Neural cell (in vitro differentiated cells): ENCODE measurements around the gene ANXA1. TPM values are rescaled to one million over a fixed set of nuclear protein-coding genes. Genes with fewer than 3 reads are reported as not detected.

Source experiments
- H2AFZ ChIP-seq: fragments of 200-600, 300-800 bp; sonication (generic), shearing (Covaris generic); 2 replicates; pipeline ENCODE4 v1.6.0; 2014; ENCODE audit warnings: low read depth, mild to moderate bottlenecking, antibody characterized with exemption, low read length, moderate library complexity
- H3F3A ChIP-seq: fragments of 200-600 bp; shearing (Covaris generic); 2 replicates; pipeline ENCODE4 v1.6.1; 2016; ENCODE audit warnings: mild to moderate bottlenecking, moderate library complexity, mixed read lengths, antibody characterized with exemption, low read length; ENCODE audit not compliant: insufficient read depth, poor library complexity, severe bottlenecking
- H3K27ac ChIP-seq: fragments of 200-600, 300-800 bp; sonication (generic), shearing (Covaris generic); 2 replicates; pipeline ENCODE4 v1.5.1; 2014; ENCODE audit warnings: mild to moderate bottlenecking, low read length, moderate library complexity
- H3K27me3 ChIP-seq: fragments of 300-800, 200-600 bp; sonication (generic), shearing (Covaris generic); 2 replicates; pipeline ENCODE4 v1.6.0; 2014; ENCODE audit warnings: mild to moderate bottlenecking, low read depth, low read length, moderate library complexity; ENCODE audit not compliant: insufficient read depth
- H3K36me3 ChIP-seq: fragments of 300-800, 200-600 bp; sonication (generic), shearing (Covaris generic); 2 replicates; pipeline ENCODE4 v1.5.1; 2014; ENCODE audit warnings: mild to moderate bottlenecking, antibody characterized with exemption, low read length, moderate library complexity; ENCODE audit not compliant: insufficient read depth
- H3K4me2 ChIP-seq: fragments of 300-800, 200-600 bp; sonication (generic), shearing (Covaris generic); 2 replicates; pipeline ENCODE4 v1.6.0; 2014; ENCODE audit warnings: mild to moderate bottlenecking, low read length
- H3K4me3 ChIP-seq: fragments of 300-800, 200-600 bp; sonication (generic), shearing (Covaris generic); 2 replicates; pipeline ENCODE4 v1.5.1; 2014; ENCODE audit warnings: mild to moderate bottlenecking, low read length, moderate library complexity
- H3K79me2 ChIP-seq: fragments of 200-600 bp; shearing (Covaris generic); replicated peaks from 2 replicates; pipeline ENCODE4 v1.6.0; 2014; ENCODE audit warnings: mild to moderate bottlenecking, low read length, moderate library complexity; ENCODE audit not compliant: insufficient read depth
- H3K9ac ChIP-seq: fragments of 300-800, 200-600 bp; sonication (generic), shearing (Covaris generic); 2 replicates; pipeline ENCODE4 v1.6.1; 2016; ENCODE audit warnings: mild to moderate bottlenecking, low read length, mixed read lengths
- H3K9me2 ChIP-seq: fragments of 200-600 bp; shearing (Covaris generic); 2 replicates; pipeline ENCODE4 v1.6.1; 2016; ENCODE audit warnings: mild to moderate bottlenecking, low read length, mixed read lengths; ENCODE audit not compliant: insufficient read depth
- H3K9me3 ChIP-seq: fragments of 200-600, 300-800 bp; sonication (generic), shearing (Covaris generic); 2 replicates; pipeline ENCODE4 v1.6.1; 2016; ENCODE audit warnings: mild to moderate bottlenecking, mixed run types, low read length, moderate library complexity, mixed read lengths
- H4K20me1 ChIP-seq: fragments of 200-600 bp; shearing (Covaris generic); 2 replicates; pipeline ENCODE4 v1.6.1; 2016; ENCODE audit warnings: mild to moderate bottlenecking, mixed run types; ENCODE audit not compliant: insufficient read depth
- CTCF ChIP-seq: fragments of 450-650 bp; IDR thresholded peaks from 2 replicates; pipeline ENCODE4 v1.5.1; 2014; ENCODE audit warnings: antibody characterized with exemption, mild to moderate bottlenecking, moderate library complexity; ENCODE audit not compliant: poor library complexity, severe bottlenecking
- EP300 ChIP-seq: fragments of 450-650 bp; conservative IDR thresholded peaks from 2 replicates; pipeline ENCODE4 v1.6.1; 2014; ENCODE audit warnings: antibody characterized with exemption, mild to moderate bottlenecking, moderate library complexity; ENCODE audit not compliant: poor library complexity, severe bottlenecking
- EZH2 ChIP-seq: fragments of 200-600, 300-800 bp; shearing (Covaris generic), sonication (generic); IDR thresholded peaks from 2 replicates; pipeline ENCODE4 v1.6.1; 2014; ENCODE audit warnings: antibody characterized with exemption, low read length, borderline replicate concordance, mild to moderate bottlenecking; ENCODE audit not compliant: insufficient read depth, poor library complexity, severe bottlenecking
- MXI1 ChIP-seq: fragments of 450-650 bp; conservative IDR thresholded peaks from 2 replicates; pipeline ENCODE4 v1.6.1; 2014; ENCODE audit warnings: antibody characterized with exemption, mild to moderate bottlenecking; ENCODE audit not compliant: poor library complexity, severe bottlenecking
- POLR2AphosphoS5 ChIP-seq: IDR thresholded peaks from 2 replicates; pipeline ENCODE4 v1.6.1; 2012
- RAD21 ChIP-seq: fragments of 450-650 bp; conservative IDR thresholded peaks from 2 replicates; pipeline ENCODE4 v1.6.1; 2014; ENCODE audit warnings: antibody characterized with exemption, mild to moderate bottlenecking, moderate library complexity
- REST ChIP-seq: IDR thresholded peaks from 2 replicates; pipeline ENCODE4 v1.6.1; 2012; ENCODE audit warnings: borderline replicate concordance
- SMC3 ChIP-seq: fragments of 450-650 bp; conservative IDR thresholded peaks from 2 replicates; pipeline ENCODE4 v1.6.1; 2014; ENCODE audit warnings: antibody characterized with exemption, mild to moderate bottlenecking, moderate library complexity; ENCODE audit not compliant: poor library complexity
- TAF1 ChIP-seq: IDR thresholded peaks from 2 replicates; pipeline ENCODE4 v1.6.1; 2012; ENCODE audit warnings: low read depth
- polyA plus RNA-seq: library from polyadenylated mRNA; depleted of rRNA; stranded (reverse); fragments of >200 nt; gene quantifications from 2 replicates; pipeline ENCODE4 v1.2.3, GENCODE V29; 2014

Gene ANXA1
- polyA plus RNA-seq, 1 donor from 2014 or later, result 5.8 TPM

- TF ChIP-seq EZH2 (no peak), RAD21 (no peak)
Observed at GRCh38 chr9:73179589-73179988, 27.9 kb downstream of the ANXA1 start (continued).

- no peak overlapping the region for H3K27ac ChIP-seq
- no peaks in the 10 kb centered on the region for H3K79me2 ChIP-seq
- H3K4me2 ChIP-seq, result no peak overlapping the region
- no peaks in the 10 kb centered on the region for H3K27me3 ChIP-seq
- H2AFZ ChIP-seq, result no peak overlapping the region
- H4K20me1 ChIP-seq, result no peaks in the 10 kb centered on the region
- no peak for TF ChIP-seq MXI1
- TF ChIP-seq RAD21, result no peak
- TF ChIP-seq REST, result no peak
- no peak for TF ChIP-seq CTCF
- no peak for TF ChIP-seq SMC3
- no peak for TF ChIP-seq EP300
- TF ChIP-seq EZH2, result no peak
- no peak for TF ChIP-seq POLR2AphosphoS5
- no peak for TF ChIP-seq TAF1
- H3K9me3 ChIP-seq, result no peaks in the 10 kb centered on the region
- no peak overlapping the region for H3K4me3 ChIP-seq
- H3K36me3 ChIP-seq, result no peaks in the 10 kb centered on the region
- no peaks in the 10 kb centered on the region for H3K9me2 ChIP-seq
- H3K9ac ChIP-seq, result no peak overlapping the region
- H3F3A ChIP-seq, result no peaks in the 10 kb centered on the region
Observed at GRCh38 chr9:73180403-73180802, 28.7 kb downstream of the ANXA1 start.

GRCh38 chr9:73182928-73183327 lies 31.3 kb downstream of the ANXA1 start:
- Histone ChIP-seq H2AFZ (no peak overlapping the region), H3K9me3 (no peaks in the 10 kb centered on the region), H4K20me1 (no peaks in the 10 kb centered on the region), H3K27ac (no peak overlapping the region), H3K9me2 (no peaks in the 10 kb centered on the region), H3K4me2 (no peak overlapping the region), H3K4me3 (no peak overlapping the region), H3K27me3 (no peaks in the 10 kb centered on the region), H3K79me2 (no peaks in the 10 kb centered on the region), H3K9ac (no peak overlapping the region), H3F3A (no peaks in the 10 kb centered on the region), H3K36me3 (no peaks in the 10 kb centered on the region)
- TF ChIP-seq MXI1 (no peak), EP300 (no peak), CTCF (no peak), REST (no peak), TAF1 (no peak), RAD21 (no peak), SMC3 (no peak), EZH2 (no peak), POLR2AphosphoS5 (no peak)
